A673 (cell line): ENCODE measurements around the gene PRICKLE3. TPM values are rescaled to one million over a fixed set of nuclear protein-coding genes. Genes with fewer than 3 reads are reported as not detected.

ENCODE experiments used
- BruUV-seq: library from RNA; stranded (reverse); fragments of 400-500 nt; replicated peaks from 2 replicates; lab custom pipeline; 2021; lab: Mats Ljungman, UMichigan
- CTCF ChIA-PET: fragments of 300-600 bp; sonication (Branson Sonifier 250); formaldehyde crosslinking; loops from one replicate; lab custom pipeline; 2022; ENCODE audit warnings: antibody characterized with exemption; lab: Charles Lee
- POLR2A ChIA-PET: fragments of 300-600 bp; sonication (Branson Sonifier 250); formaldehyde crosslinking; loops from one replicate; lab custom pipeline; 2022; ENCODE audit warnings: antibody characterized with exemption; ENCODE audit not compliant: low non-redundant PET; lab: Charles Lee
- DNase-seq: peaks from one replicate; pipeline ENCODE4 v3.0.0-alpha.2; 2015; ENCODE audit warnings: low spot score
- H3K27ac ChIP-seq: fragments of 200-600 bp; sonication (generic); 2 replicates; pipeline ENCODE4 v1.5.1; 2016; ENCODE audit warnings: mixed run types, low read depth, mild to moderate bottlenecking, mixed read lengths, antibody characterized with exemption, low read length; ENCODE audit not compliant: poor library complexity, severe bottlenecking
- H3K27me3 ChIP-seq: fragments of 200-600 bp; sonication (generic); replicated peaks from 2 replicates; pipeline ENCODE4 v1.6.1; 2017; ENCODE audit warnings: mixed run types, low read depth, mild to moderate bottlenecking, mixed read lengths, antibody characterized with exemption, low read length; ENCODE audit not compliant: insufficient read depth, poor library complexity
- H3K36me3 ChIP-seq: fragments of 200-600 bp; sonication (generic); 2 replicates; pipeline ENCODE4 v1.6.1; 2016; ENCODE audit warnings: mixed run types, mild to moderate bottlenecking, mixed read lengths, antibody characterized with exemption, low read length; ENCODE audit not compliant: insufficient read depth, poor library complexity, severe bottlenecking
- H3K4me1 ChIP-seq: fragments of 200-600 bp; sonication (generic); 2 replicates; pipeline ENCODE4 v1.6.1; 2017; ENCODE audit warnings: mixed run types, mild to moderate bottlenecking, mixed read lengths, antibody characterized with exemption, low read length; ENCODE audit not compliant: insufficient read depth, poor library complexity, severe bottlenecking
- H3K4me3 ChIP-seq: fragments of 200-600 bp; sonication (generic); 2 replicates; pipeline ENCODE4 v1.5.1; 2016; ENCODE audit warnings: low read depth, mixed run types, mild to moderate bottlenecking, mixed read lengths, low read length; ENCODE audit not compliant: poor library complexity, severe bottlenecking
- H3K9me3 ChIP-seq: fragments of 200-600 bp; sonication (generic); 2 replicates; pipeline ENCODE4 v1.6.1; 2016; ENCODE audit warnings: mixed run types, low read depth, mild to moderate bottlenecking, mixed read lengths, antibody characterized with exemption, low read length; ENCODE audit not compliant: poor library complexity, severe bottlenecking
- EZH2 ChIP-seq: fragments of 200-600 bp; sonication (generic); IDR thresholded peaks from 2 replicates; pipeline ENCODE4 v1.6.1; 2017; ENCODE audit warnings: borderline replicate concordance, low read depth, mild to moderate bottlenecking, mixed read lengths, antibody characterized with exemption, low read length; ENCODE audit not compliant: poor library complexity, severe bottlenecking
- intact Hi-C: fragments of 100-400 bp; cut with micrococcal nuclease; formaldehyde crosslinking; loops from one replicate; pipeline ENCODE4 v1.10.0; 2022; ENCODE audit not compliant: unreplicated experiment
- total RNA-seq: library from RNA; stranded (reverse); gene quantifications from 2 replicates; pipeline ENCODE4 v1.2.3, GENCODE V29; 2021
- TF ChIP-seq, protein P1 (sequence below): fragments of 300-800, 200-600 bp; sonication (generic); conservative IDR thresholded peaks from 2 replicates; pipeline ENCODE4 v1.5.1; 2017; ENCODE audit warnings: low read depth, mild to moderate bottlenecking, antibody characterized with exemption, low read length, moderate library complexity, mixed read lengths

The PRICKLE3 gene
- total RNA-seq, 1 experiment from 2014 or later = 4.8 TPM

DNA sequence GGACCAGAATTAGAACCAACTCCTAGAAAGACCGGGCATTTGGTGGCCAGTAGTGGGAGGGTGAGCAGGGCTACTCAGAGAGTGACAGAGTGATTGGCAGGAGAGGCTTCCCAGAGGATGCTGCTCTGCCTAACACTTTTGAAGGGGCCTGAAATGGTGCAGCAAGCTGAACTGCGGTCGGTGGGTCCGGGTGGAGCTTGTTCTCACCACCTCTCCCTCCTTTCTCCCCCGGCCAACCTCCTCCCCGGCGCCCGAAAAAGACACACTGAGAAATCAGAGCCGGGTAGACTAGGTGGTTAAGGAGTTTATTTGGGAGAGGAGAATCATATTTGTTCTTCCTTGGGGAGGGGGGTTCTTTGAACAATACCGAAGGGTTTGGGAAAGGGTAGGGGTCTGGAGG is 1.4 kb upstream of the PRICKLE3 start:
- Histone ChIP-seq H3K4me3 (no peak overlapping the region), H3K27ac (no peak overlapping the region), H3K9me3 (no peaks in the 10 kb centered on the region), H3K27me3 (no peaks in the 10 kb centered on the region), H3K36me3 (no peaks in the 10 kb centered on the region), H3K4me1 (peaks cover 6% of the 10 kb centered on the region)
- intact Hi-C loops = no loop called here
- ChIA-PET CTCF (no interaction called here), POLR2A (no interaction called here)
- TF ChIP-seq, protein P1, sequence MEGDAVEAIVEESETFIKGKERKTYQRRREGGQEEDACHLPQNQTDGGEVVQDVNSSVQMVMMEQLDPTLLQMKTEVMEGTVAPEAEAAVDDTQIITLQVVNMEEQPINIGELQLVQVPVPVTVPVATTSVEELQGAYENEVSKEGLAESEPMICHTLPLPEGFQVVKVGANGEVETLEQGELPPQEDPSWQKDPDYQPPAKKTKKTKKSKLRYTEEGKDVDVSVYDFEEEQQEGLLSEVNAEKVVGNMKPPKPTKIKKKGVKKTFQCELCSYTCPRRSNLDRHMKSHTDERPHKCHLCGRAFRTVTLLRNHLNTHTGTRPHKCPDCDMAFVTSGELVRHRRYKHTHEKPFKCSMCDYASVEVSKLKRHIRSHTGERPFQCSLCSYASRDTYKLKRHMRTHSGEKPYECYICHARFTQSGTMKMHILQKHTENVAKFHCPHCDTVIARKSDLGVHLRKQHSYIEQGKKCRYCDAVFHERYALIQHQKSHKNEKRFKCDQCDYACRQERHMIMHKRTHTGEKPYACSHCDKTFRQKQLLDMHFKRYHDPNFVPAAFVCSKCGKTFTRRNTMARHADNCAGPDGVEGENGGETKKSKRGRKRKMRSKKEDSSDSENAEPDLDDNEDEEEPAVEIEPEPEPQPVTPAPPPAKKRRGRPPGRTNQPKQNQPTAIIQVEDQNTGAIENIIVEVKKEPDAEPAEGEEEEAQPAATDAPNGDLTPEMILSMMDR = no peak
- TF ChIP-seq EZH2 = no peak
- DNase-seq = no peak
- BruUV-seq = no TSS peak

DNA sequence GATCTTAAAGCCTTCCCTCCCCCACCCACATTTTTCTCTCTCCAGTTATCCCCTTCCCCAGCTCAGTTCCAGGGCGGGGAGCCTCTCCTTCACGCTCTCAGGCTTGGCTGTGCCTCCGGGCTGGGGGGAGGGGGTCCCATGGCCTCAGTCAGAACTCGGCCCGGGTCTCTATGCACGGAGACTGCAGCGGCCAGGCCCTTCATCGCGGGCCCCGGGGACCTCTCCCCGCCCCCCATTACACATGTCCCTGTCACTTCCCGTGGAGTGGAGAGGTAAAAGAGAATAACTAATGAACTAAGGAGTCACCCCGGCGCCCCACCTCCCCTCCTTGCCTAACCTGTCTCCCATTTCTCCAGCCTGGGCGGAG is 838 bp upstream of the PRICKLE3 start:
- no peak for TF ChIP-seq EZH2
- TF ChIP-seq, protein P1 = no peak
- DNase-seq = no peak
- Histone ChIP-seq H3K9me3 (no peaks in the 10 kb centered on the region), H3K27ac (no peak overlapping the region), H3K27me3 (no peaks in the 10 kb centered on the region), H3K4me1 (peaks cover 6% of the 10 kb centered on the region), H3K4me3 (no peak overlapping the region), H3K36me3 (no peaks in the 10 kb centered on the region)
- intact Hi-C loops = no loop called here
- no TSS peak for BruUV-seq
- POLR2A ChIA-PET = no interaction called here
- CTCF ChIA-PET = no interaction called here

DNA sequence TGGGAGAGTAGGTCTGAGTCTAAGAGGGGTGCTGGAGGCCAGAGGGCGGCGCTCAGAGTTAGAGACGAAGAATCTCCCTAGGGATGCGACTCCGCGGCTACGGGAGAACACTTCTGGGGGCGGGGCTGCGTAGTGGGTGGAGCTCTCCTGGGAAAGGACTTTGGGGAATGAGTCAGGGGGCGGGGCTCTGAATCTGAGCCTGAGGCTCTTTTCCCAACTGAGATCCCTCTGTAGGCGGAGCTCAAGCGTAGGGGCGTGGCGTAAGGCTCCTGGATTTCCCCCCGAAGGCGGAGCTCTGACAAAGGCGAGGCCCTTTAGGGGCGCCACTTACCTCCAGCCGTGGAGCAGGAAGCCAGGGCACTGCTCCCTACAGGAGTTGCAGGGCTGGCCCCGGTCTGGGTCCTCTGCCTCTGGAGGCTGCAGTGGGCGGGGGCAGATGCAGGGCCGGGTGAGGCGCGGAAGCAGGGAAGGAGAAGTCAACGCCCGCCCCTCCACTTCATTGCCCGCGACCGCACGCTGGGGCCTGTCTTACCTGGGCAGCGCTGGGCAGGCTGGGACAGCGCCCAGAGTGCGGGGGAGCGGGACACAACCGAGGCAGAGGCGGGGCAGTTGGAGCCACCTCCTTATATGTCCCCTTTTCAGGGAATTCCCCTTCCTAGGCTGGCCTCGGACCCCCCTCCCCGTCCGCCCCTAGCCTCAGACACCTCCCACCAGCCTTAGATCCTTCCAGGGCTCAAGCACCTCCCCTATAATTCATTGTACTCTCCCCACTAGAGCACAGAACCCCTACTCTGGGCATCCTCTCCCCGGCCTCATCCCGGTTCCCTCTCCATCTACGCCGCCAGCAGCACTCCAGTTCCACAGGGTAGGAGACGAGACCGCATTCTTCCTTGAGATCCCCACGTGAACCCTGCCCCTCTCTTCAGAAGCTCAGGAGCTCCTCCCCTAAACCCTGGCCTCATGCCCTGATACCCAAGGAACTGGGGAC is 1.6 kb downstream of the PRICKLE3 start:
- ChIA-PET CTCF (interaction anchor here (0.8 kb wide), 2 partner anchors 8 to 29 kb away, joined by 4 read pairs; no protein-coding TSS in a partner anchor), POLR2A (no interaction called here)
- H3K9me3 ChIP-seq = no peaks in the 10 kb centered on the region
- no TSS peak for BruUV-seq
- H3K27me3 ChIP-seq = no peaks in the 10 kb centered on the region
- intact Hi-C loops = no loop called here
- H3K4me1 ChIP-seq = peaks cover 6% of the 10 kb centered on the region
- peak overlapping the region; percentile 72 for H3K27ac ChIP-seq
- H3K36me3 ChIP-seq = no peaks in the 10 kb centered on the region
- H3K4me3 ChIP-seq = peak overlapping the region; percentile 47
- DNase-seq = peak; percentile 95
- no peak for TF ChIP-seq EZH2
- TF ChIP-seq, protein P1 = peak; percentile 32; the same call in 1 of the 2 replicates
